Dermis lymphatic vessel endothelial cell (primary cell): ENCODE results near the gene OVOL1. TPM values are rescaled to one million over a fixed set of nuclear protein-coding genes. Genes with fewer than 3 reads are reported as not detected.

Source experiments
- total RNA-seq: library from RNA; depleted of rRNA; stranded (reverse); fragments of >200 nt; gene quantifications from 2 replicates; pipeline ENCODE4 v1.2.1, GENCODE V29; 2014

Gene OVOL1
- not detected in 2 replicates for total RNA-seq

DNA sequence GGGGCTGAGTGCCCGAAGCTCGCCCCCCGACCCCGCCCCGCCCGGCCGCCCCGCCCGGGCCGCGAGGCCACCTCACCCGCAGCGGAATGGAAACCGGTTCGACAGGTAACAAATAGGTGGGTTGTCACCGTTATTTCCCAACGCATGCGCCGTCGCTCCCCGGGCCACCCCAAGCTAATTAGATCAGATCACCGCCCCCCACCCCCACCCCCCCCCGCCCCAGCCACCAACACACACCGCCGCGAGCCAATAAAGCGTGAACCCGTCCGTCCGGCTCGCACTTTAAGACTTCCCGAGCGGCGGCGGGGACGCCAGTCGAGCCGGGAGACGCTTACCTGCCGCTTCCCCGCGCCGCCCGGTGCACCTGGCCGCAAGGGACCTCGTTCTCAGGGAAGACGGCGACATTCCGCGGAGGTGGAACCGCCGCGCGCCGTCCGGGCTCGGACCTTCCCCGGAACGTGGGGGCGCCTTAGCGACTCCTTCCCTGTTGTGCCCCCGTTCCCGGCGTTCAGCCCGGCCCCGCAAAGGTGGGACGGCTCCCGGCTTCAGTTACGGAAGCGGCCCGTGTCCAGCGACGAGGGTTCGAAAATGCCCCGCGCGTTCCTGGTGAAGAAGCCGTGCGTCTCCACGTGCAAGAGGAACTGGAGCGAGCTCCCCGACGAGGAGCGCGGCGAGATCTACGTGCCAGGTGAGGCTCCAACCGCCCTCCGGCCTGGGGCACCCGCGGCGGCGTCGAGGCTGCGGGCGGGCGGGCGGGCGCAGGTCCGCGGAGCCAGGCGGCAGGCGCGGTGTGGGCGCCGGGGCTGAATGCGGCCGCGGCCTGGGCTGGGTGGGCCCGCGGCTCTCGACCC is at the start of gene OVOL1:
Gene OVOL1, plus strand, starts transcription at position 278 of the 851 bp plus-strand sequence. Its CDS starts 311 bp downstream, at position 589.

DNA sequence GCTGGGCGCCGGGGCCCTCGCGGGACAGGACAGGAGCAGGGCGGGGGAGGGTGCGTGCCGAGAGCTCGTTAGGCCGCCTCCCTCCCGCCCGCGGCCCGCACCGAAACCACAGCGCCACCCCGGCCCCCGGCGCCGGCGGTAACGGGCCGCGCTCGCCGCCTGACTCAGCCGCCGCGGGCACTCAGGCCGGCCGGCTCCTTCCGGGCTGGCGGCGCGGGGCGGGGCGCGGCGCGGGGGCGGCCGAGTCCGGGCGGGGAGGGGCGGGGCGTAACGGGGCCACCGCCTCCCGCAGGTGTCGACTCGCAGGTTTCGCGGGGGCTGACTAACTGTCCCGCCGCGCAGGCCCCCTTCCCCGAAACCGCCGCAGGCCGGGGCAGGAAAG is 6.1 kb upstream of the OVOL1 start, which contains the start of gene AP5B1:
Gene AP5B1, minus strand, starts transcription at position 207 of the 382 bp plus-strand sequence. CDS start 385 bp downstream, outside the sequence.

DNA sequence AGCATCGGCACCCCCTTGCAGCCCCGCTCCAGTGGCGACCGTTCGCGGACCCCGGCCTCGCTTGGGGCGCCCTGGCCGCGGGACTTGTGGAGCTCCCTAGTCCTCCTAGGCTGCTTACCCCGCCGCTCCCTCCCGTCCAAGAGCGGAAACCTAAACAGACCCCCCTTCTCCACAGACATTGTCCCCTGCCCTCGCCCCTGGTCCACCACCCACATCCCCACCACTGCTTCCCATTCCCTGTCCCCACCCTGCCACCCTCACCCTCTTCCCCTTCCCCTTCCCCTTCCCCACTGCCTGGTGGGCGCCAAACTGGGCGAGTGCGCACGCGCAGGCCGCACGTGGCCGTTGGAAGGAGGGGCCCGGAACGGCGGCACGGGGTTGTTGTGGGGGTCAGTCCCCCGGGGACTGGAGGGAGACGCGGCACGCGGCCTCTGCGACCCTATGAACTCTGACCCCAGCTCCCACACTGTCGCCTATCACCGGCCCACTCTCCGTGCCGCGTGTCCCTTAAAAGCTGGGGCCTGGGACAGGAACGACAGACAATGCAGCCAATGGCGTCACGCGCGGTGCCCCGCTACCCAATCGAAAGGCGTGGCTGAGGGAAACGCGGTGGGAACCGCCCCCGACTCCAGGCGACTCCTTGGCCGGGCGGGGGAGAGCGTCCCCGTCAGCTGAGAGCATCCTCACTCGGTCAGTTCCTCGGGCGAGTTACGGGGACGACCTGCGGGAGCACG is 46.6 kb downstream of the OVOL1 start, which contains the start of gene SNX32:
Gene SNX32, plus strand, starts transcription at position 667 of the 734 bp plus-strand sequence. CDS start 103 bp downstream, outside the sequence.

Other genes with a start within 250 kb of the OVOL1 start
- gene LTBP3, start 228.7 kb upstream of the OVOL1 start, total RNA-seq, result 15.6 and 23.5 TPM in 2 replicates
- gene ZNRD2, start 216.6 kb upstream of the OVOL1 start, total RNA-seq, result 26.7 and 33.2 TPM in 2 replicates
- gene FAM89B, start 214.5 kb upstream of the OVOL1 start, total RNA-seq, result 14.4 and 15.2 TPM in 2 replicates
- gene EHBP1L1, start 211.0 kb upstream of the OVOL1 start, total RNA-seq, result 3.1 and 3.4 TPM in 2 replicates
- gene KCNK7, start 191.3 kb upstream of the OVOL1 start, total RNA-seq, result under 0.01 and 0.17 TPM in 2 replicates
- 55.4 and 62.3 TPM in 2 replicates for gene MAP3K11, start 172.8 kb upstream of the OVOL1 start, total RNA-seq
- gene PCNX3, start 171.3 kb upstream of the OVOL1 start, total RNA-seq, result 11.4 and 11.8 TPM in 2 replicates
- 41.6 and 57.3 TPM in 2 replicates for gene SIPA1, start 149.0 kb upstream of the OVOL1 start, total RNA-seq
- gene RELA, start 124.1 kb upstream of the OVOL1 start, total RNA-seq, result 14.4 and 15.2 TPM in 2 replicates
- gene KAT5, start 74.8 kb upstream of the OVOL1 start, total RNA-seq, result 37.0 and 43.6 TPM in 2 replicates
- 52.2 and 55.8 TPM in 2 replicates for gene RNASEH2C, start 66.3 kb upstream of the OVOL1 start, total RNA-seq
- 8.0 and 8.5 TPM in 2 replicates for gene AP5B1, start 6.1 kb upstream of the OVOL1 start, total RNA-seq
- 0.22 and 0.52 TPM in 2 replicates for gene SNX32, start 46.9 kb downstream of the OVOL1 start, total RNA-seq
- 806 and 989 TPM in 2 replicates for gene CFL1, start 71.1 kb downstream of the OVOL1 start, total RNA-seq
- gene MUS81, start 73.4 kb downstream of the OVOL1 start, total RNA-seq, result 31.1 and 35.2 TPM in 2 replicates
- gene EFEMP2, start 85.7 kb downstream of the OVOL1 start, total RNA-seq, result 26.3 and 28.1 TPM in 2 replicates
- gene CTSW, start 92.8 kb downstream of the OVOL1 start, total RNA-seq, result 0.17 and 0.33 TPM in 2 replicates
- gene FIBP, start 101.4 kb downstream of the OVOL1 start, total RNA-seq, result 135 and 155 TPM in 2 replicates
- 34.1 and 38.2 TPM in 2 replicates for gene CCDC85B, start 103.6 kb downstream of the OVOL1 start, total RNA-seq
- gene FOSL1, start 113.3 kb downstream of the OVOL1 start, total RNA-seq, result 0.76 and 1.5 TPM in 2 replicates
- gene C11orf68, start 132.0 kb downstream of the OVOL1 start, total RNA-seq, result 15.7 and 16.7 TPM in 2 replicates
- gene DRAP1, start 132.4 kb downstream of the OVOL1 start, total RNA-seq, result 94.6 and 110 TPM in 2 replicates
- gene TSGA10IP, start 158.4 kb downstream of the OVOL1 start, total RNA-seq, result not detected in 2 replicates
- 33.8 and 34.3 TPM in 2 replicates for gene SART1, start 174.7 kb downstream of the OVOL1 start, total RNA-seq
- 25.1 and 27.2 TPM in 2 replicates for gene EIF1AD, start 215.1 kb downstream of the OVOL1 start, total RNA-seq
- gene BANF1, start 215.4 kb downstream of the OVOL1 start, total RNA-seq, result 17.5 and 20.4 TPM in 2 replicates
- gene CST6, start 224.9 kb downstream of the OVOL1 start, total RNA-seq, result 0.11 and 0.34 TPM in 2 replicates
- 0.26 TPM in 1 of 2 replicates, not detected in the other for gene CATSPER1, start 239.4 kb downstream of the OVOL1 start, total RNA-seq